Loucy (cell line): Measurements from ENCODE around the gene CNPPD1.
A peak's percentile ranks its signal among the peaks of the same experiment; 100 is the strongest.

Experiments
- H2AFZ ChIP-seq: fragments of 200-600 bp; sonication (generic); 2 replicates; pipeline ENCODE4 v1.6.0; 2016; ENCODE audit warnings: antibody characterized with exemption, mild to moderate bottlenecking, low read length, moderate library complexity
- H3F3A ChIP-seq: fragments of 200-600 bp; 2 replicates; pipeline ENCODE4 v1.6.0; 2016; ENCODE audit warnings: antibody characterized with exemption, low read depth, mild to moderate bottlenecking
- H3K27me3 ChIP-seq: fragments of 200-600 bp; sonication (generic); 2 replicates; pipeline ENCODE4 v1.6.1; 2014; ENCODE audit warnings: low read length, mild to moderate bottlenecking; ENCODE audit not compliant: insufficient read depth, poor library complexity, severe bottlenecking
- H3K36me3 ChIP-seq: fragments of 200-600 bp; sonication (generic); 2 replicates; pipeline ENCODE4 v1.6.1; 2016; ENCODE audit warnings: low read length; ENCODE audit not compliant: insufficient read depth
- H3K4me1 ChIP-seq: fragments of 200-600 bp; sonication (generic); 2 replicates; pipeline ENCODE4 v1.5.1; 2014; ENCODE audit warnings: low read length, mild to moderate bottlenecking; ENCODE audit not compliant: insufficient read depth, poor library complexity, severe bottlenecking
- H3K4me2 ChIP-seq: fragments of 200-600 bp; sonication (generic); 2 replicates; pipeline ENCODE4 v1.6.0; 2014; ENCODE audit warnings: antibody characterized with exemption, low read length, low read depth, mild to moderate bottlenecking; ENCODE audit not compliant: poor library complexity, severe bottlenecking
- H3K4me3 ChIP-seq: fragments of 200-600 bp; sonication (generic); 2 replicates; pipeline ENCODE4 v1.5.1; 2014; ENCODE audit warnings: low read length, mild to moderate bottlenecking, mixed read lengths; ENCODE audit not compliant: poor library complexity, severe bottlenecking
- H3K79me2 ChIP-seq: fragments of 200-600 bp; sonication (generic); 2 replicates; pipeline ENCODE4 v1.6.1; 2014; ENCODE audit warnings: low read length; ENCODE audit not compliant: insufficient read depth
- H3K9ac ChIP-seq: fragments of 200-600 bp; sonication (generic); 2 replicates; pipeline ENCODE4 v1.6.0; 2014; ENCODE audit warnings: mild to moderate bottlenecking, low read depth, low read length, moderate library complexity; ENCODE audit not compliant: poor library complexity, severe bottlenecking
- H3K9me2 ChIP-seq: fragments of 200-600 bp; sonication (generic); replicated peaks from 2 replicates; pipeline ENCODE4 v1.6.1; 2016; ENCODE audit warnings: low read depth, low read length, mixed read lengths
- H3K9me3 ChIP-seq: fragments of 200-600 bp; sonication (generic); 2 replicates; pipeline ENCODE4 v1.6.1; 2014; ENCODE audit warnings: mild to moderate bottlenecking, antibody characterized with exemption, low read length, low read depth; ENCODE audit not compliant: insufficient read depth
- H4K20me1 ChIP-seq: fragments of 200-600 bp; sonication (generic); 2 replicates; pipeline ENCODE4 v1.6.0; 2014; ENCODE audit warnings: antibody characterized with exemption, low read length, mild to moderate bottlenecking; ENCODE audit not compliant: insufficient read depth, poor library complexity, severe bottlenecking
- CTCF ChIP-seq: fragments of 200-600 bp; sonication (generic); conservative IDR thresholded peaks from 2 replicates; pipeline ENCODE4 v1.5.1; 2014; ENCODE audit warnings: mild to moderate bottlenecking, antibody characterized with exemption, low read length
- EZH2phosphoT487 ChIP-seq: fragments of 200-600 bp; IDR thresholded peaks from 2 replicates; pipeline ENCODE4 v1.6.1; 2018; ENCODE audit warnings: antibody characterized with exemption, mild to moderate bottlenecking, moderate library complexity, borderline replicate concordance

CNPPD1 gene

GRCh38 chr2:219163156-219163555, 13.6 kb downstream of the CNPPD1 start:
- no peaks in the 10 kb centered on the region for H3K27me3 ChIP-seq
- no peak overlapping the region for H2AFZ ChIP-seq
- no peak for TF ChIP-seq CTCF
- TF ChIP-seq EZH2phosphoT487 = no peak
- H3K4me3 ChIP-seq = no peak overlapping the region
- peaks cover 13% of the 10 kb centered on the region for H3K4me1 ChIP-seq
- no peaks in the 10 kb centered on the region for H4K20me1 ChIP-seq
- no peaks in the 10 kb centered on the region for H3K9me3 ChIP-seq
- no peak overlapping the region for H3K9ac ChIP-seq
- no peaks in the 10 kb centered on the region for H3F3A ChIP-seq
- no peaks in the 10 kb centered on the region for H3K9me2 ChIP-seq
- H3K4me2 ChIP-seq = no peak overlapping the region
- no peaks in the 10 kb centered on the region for H3K36me3 ChIP-seq
- H3K79me2 ChIP-seq = no peaks in the 10 kb centered on the region

DNA sequence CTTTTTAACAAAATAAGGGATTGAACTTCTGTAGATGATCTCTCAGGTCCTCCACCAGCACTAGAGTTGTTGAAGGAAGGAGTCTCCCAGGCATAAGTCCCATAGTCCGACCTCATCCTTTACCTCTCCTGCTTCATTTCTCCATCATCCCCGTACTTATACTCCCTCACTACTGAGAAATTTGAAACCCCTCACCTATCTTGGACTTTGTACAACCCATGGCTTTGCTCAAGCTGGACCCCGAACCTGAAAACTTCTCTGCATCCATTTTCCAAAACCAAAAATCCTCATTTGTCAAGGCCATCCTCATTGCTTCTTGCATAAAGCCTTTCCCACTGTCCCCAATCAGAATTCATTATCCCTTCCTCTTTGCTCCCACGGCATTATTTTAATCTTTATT, 15.6 kb downstream of the CNPPD1 start:
- no peaks in the 10 kb centered on the region for H3K27me3 ChIP-seq
- H3K4me2 ChIP-seq = peak overlapping the region; percentile 85
- H3K79me2 ChIP-seq = no peaks in the 10 kb centered on the region
- peak overlapping the region; percentile 74 for H3K9ac ChIP-seq
- H4K20me1 ChIP-seq = no peaks in the 10 kb centered on the region
- H3K9me3 ChIP-seq = no peaks in the 10 kb centered on the region
- TF ChIP-seq CTCF (no peak), EZH2phosphoT487 (no peak)
- peaks cover 23% of the 10 kb centered on the region for H3K4me1 ChIP-seq
- no peaks in the 10 kb centered on the region for H3K9me2 ChIP-seq
- no peaks in the 10 kb centered on the region for H3F3A ChIP-seq
- peak overlapping the region; percentile 81 for H3K4me3 ChIP-seq
- H3K36me3 ChIP-seq = no peaks in the 10 kb centered on the region
- no peak overlapping the region for H2AFZ ChIP-seq

DNA sequence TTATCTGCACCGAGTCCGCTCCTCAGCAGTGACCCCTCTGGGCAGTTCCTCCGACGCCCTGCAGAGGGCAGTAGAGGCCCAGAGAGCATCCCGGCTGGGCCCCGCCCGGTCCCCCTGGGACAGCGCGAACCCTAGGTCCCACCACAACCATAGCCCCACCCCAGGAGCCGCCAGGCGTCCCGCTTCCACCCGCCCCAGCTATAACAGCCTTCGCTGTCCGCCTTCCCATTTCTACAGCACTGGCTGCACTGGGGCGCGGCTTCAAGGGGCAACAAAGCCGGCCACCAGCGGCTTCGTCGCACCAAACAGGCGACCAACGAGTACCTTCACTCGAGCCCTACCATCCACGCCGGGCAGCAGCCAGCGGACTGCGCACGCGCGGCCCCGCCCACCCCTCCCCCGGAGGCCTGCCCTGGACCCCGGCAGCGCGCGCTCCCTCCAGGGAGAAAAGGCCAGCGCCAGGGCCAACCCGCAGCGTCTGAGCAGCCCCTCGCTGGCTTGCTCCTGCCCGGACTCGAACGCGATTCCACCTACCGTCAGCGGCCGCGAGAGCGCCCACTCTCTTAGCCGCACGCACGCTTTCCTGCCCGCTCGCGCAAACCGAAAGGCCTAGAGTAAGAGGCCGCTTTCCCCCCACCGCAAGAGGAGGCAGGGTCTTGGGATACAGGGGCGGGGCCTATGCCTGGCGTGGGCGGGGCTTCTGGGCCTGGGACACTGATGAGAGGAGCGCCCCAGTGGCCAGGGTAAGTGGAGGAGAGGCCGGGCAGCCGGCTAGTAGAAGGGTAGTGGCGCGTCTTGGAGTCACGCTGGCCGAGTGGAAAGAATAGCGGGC, 16.3 kb downstream of the CNPPD1 start, which contains the start of gene NHEJ1:
Gene NHEJ1, minus strand, starts transcription at position 630 of the 832 bp plus-strand sequence. CDS start 2,453 bp downstream, outside the sequence.
- no peaks in the 10 kb centered on the region for H3K9me3 ChIP-seq
- H3K9me2 ChIP-seq = no peaks in the 10 kb centered on the region
- H3K4me1 ChIP-seq = peaks cover 23% of the 10 kb centered on the region
- peak within 1 kb of the TSS; percentile 85 for H3K4me2 ChIP-seq
- TF ChIP-seq CTCF (peak; percentile 89), EZH2phosphoT487 (no peak)
- H3K4me3 ChIP-seq = peak within 1 kb of the TSS; percentile 81
- no peaks in the 10 kb centered on the region for H3K27me3 ChIP-seq
- no peaks in the 10 kb centered on the region for H3K79me2 ChIP-seq
- H3K9ac ChIP-seq = peak within 1 kb of the TSS; percentile 74
- no peaks in the 10 kb centered on the region for H3F3A ChIP-seq
- H3K36me3 ChIP-seq = no peaks in the 10 kb centered on the region
- H4K20me1 ChIP-seq = no peaks in the 10 kb centered on the region
- peak within 1 kb of the TSS; percentile 87 for H2AFZ ChIP-seq
